NT2/D1 (cell line): ENCODE data around the gene DOCK2.

Experiments
- SUZ12 ChIP-seq: IDR thresholded peaks from 2 replicates; pipeline ENCODE4 v1.6.1; 2011; ENCODE audit not compliant: insufficient read length, insufficient read depth; ENCODE audit errors: extremely low read depth
- YY1 ChIP-seq: IDR thresholded peaks from 2 replicates; pipeline ENCODE4 v1.6.1; 2011; ENCODE audit not compliant: insufficient read length, insufficient read depth
- ZNF274 ChIP-seq: IDR thresholded peaks from 2 replicates; pipeline ENCODE4 v1.6.1; 2011; ENCODE audit warnings: mild to moderate bottlenecking, low read depth, low read length

DNA sequence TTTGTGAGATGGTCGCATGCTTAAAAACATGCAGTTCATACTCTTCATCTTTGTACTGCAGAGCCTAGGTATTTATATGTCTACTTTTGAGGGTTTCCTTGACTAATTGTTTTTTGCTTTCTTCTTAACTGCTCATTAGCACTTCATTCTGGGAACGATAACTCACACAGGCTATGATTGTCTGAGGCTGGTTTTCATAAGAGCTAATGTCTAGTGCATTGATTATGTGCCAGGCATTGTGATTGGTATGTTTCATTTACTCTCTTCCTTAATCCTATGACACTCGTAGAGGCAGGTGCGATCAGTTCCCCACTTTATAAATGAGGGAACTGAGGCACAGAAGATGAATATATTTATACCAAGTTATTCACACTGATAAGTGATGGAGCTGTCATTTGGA is 249.6 kb downstream of the DOCK2 start:
- no peak for TF ChIP-seq SUZ12
- TF ChIP-seq YY1 = no peak
- no peak for TF ChIP-seq ZNF274
